GM23248 (cell line): Measurements from ENCODE around the gene GPR176. TPM values are rescaled to one million over a fixed set of nuclear protein-coding genes. Genes with fewer than 3 reads are reported as not detected.

Source experiments
- DNase-seq: peaks from one replicate; pipeline ENCODE4 v3.0.0-alpha.2; 2015
- H2AFZ ChIP-seq: fragments of 200-600 bp; sonication (generic); 2 replicates; pipeline ENCODE4 v1.6.1; 2016; ENCODE audit warnings: antibody characterized with exemption
- H3F3A ChIP-seq: fragments of 200-600 bp; sonication (generic); 2 replicates; pipeline ENCODE4 v1.6.1; 2016; ENCODE audit warnings: mild to moderate bottlenecking, antibody characterized with exemption, mixed run types; ENCODE audit not compliant: insufficient read depth
- H3K27ac ChIP-seq: fragments of 200-600 bp; sonication (generic); 2 replicates; pipeline ENCODE4 v1.5.1; 2016; ENCODE audit warnings: mild to moderate bottlenecking
- H3K27me3 ChIP-seq: fragments of 200-600 bp; sonication (generic); replicated peaks from 2 replicates; pipeline ENCODE4 v1.6.1; 2016; ENCODE audit warnings: mild to moderate bottlenecking; ENCODE audit not compliant: insufficient read depth
- H3K36me3 ChIP-seq: fragments of 200-600 bp; sonication (generic); 2 replicates; pipeline ENCODE4 v1.6.1; 2016; ENCODE audit warnings: low read depth, mild to moderate bottlenecking
- H3K4me1 ChIP-seq: fragments of 200-600 bp; sonication (generic); 2 replicates; pipeline ENCODE4 v1.6.1; 2016; ENCODE audit warnings: mild to moderate bottlenecking; ENCODE audit not compliant: insufficient read depth
- H3K4me2 ChIP-seq: fragments of 200-600 bp; sonication (generic); one replicate; pipeline ENCODE4 v1.6.1; 2016; ENCODE audit warnings: mild to moderate bottlenecking; ENCODE audit not compliant: unreplicated experiment
- H3K4me3 ChIP-seq: fragments of 200-600 bp; sonication (generic); 2 replicates; pipeline ENCODE4 v1.5.1; 2016; ENCODE audit warnings: mild to moderate bottlenecking
- H3K79me2 ChIP-seq: fragments of 200-600 bp; sonication (generic); 2 replicates; pipeline ENCODE4 v1.6.1; 2016; ENCODE audit warnings: mild to moderate bottlenecking; ENCODE audit not compliant: insufficient read depth
- H3K9ac ChIP-seq: fragments of 200-600 bp; sonication (generic); 2 replicates; pipeline ENCODE4 v1.6.1; 2016; ENCODE audit warnings: mild to moderate bottlenecking
- H3K9me2 ChIP-seq: fragments of 200-600 bp; sonication (generic); 2 replicates; pipeline ENCODE4 v1.6.1; 2016; ENCODE audit warnings: mixed run types, mild to moderate bottlenecking, moderate library complexity; ENCODE audit not compliant: insufficient read depth
- H3K9me3 ChIP-seq: fragments of 200-600 bp; sonication (generic); one replicate; pipeline ENCODE4 v1.6.1; 2017; ENCODE audit warnings: low read depth
- H4K20me1 ChIP-seq: fragments of 200-600 bp; sonication (generic); 2 replicates; pipeline ENCODE4 v1.6.0; 2016; ENCODE audit not compliant: insufficient read depth
- EZH2 ChIP-seq: fragments of 200-600 bp; sonication (generic); IDR thresholded peaks from 2 replicates; pipeline ENCODE4 v1.6.1; 2018; ENCODE audit warnings: antibody characterized with exemption, mild to moderate bottlenecking; ENCODE audit not compliant: insufficient read depth, poor library complexity, severe bottlenecking
- EZH2phosphoT487 ChIP-seq: fragments of 200-600 bp; sonication (generic); IDR thresholded peaks from 2 replicates; pipeline ENCODE4 v1.6.1; 2018; ENCODE audit warnings: antibody characterized with exemption, moderate library complexity, mild to moderate bottlenecking, low read depth; ENCODE audit not compliant: insufficient read depth
- WGBS, 2 experiments: methylation state at CpG; one replicate each; pipeline ENCODE4 v1.1.6; 2015 to 2017; ENCODE audit warnings: low lambda C conversion rate in 2 of 2, low coverage in 1 of 2; ENCODE audit errors: missing lambda C conversion rate in 2 of 2; 5-methylcytosine and 5-hydroxymethylcytosine counted together
- in situ Hi-C: fragments of 300-500 bp; cut with MboI; formaldehyde crosslinking; loops from 2 replicates; pipeline ENCODE4 v1.15.0; 2020
- polyA plus RNA-seq: library from polyadenylated mRNA; unstranded; fragments of >200 nt; fragmentation: Nextera tagmentation; extraction: Ambion mirVana; gene quantifications from 2 replicates; pipeline ENCODE4 v1.2.1, GENCODE V29; 2016
- total RNA-seq: library from RNA; depleted of rRNA; stranded (reverse); fragments of >200 nt; shearing (Covaris generic); gene quantifications from 2 replicates; pipeline ENCODE4 v1.2.3, GENCODE V29; 2014

The GPR176 gene
- total and polyA plus RNA-seq, 2 experiments from 2014 or later, result 161 to 254 TPM

GRCh38 chr15:39884351-39884750 lies 35.7 kb downstream of the GPR176 start:
- H3K27ac ChIP-seq, result no peak overlapping the region
- in situ Hi-C loops, result no loop called here
- H3K9ac ChIP-seq, result no peak overlapping the region
- DNase-seq, result no peak
- no peaks in the 10 kb centered on the region for H3K27me3 ChIP-seq
- peaks cover 67% of the 10 kb centered on the region for H3K4me1 ChIP-seq
- H3K79me2 ChIP-seq, result peaks cover 100% of the 10 kb centered on the region
- H3K9me3 ChIP-seq, result no peaks in the 10 kb centered on the region
- TF ChIP-seq EZH2phosphoT487, result no peak
- TF ChIP-seq EZH2, result no peak
- no peaks in the 10 kb centered on the region for H3K9me2 ChIP-seq
- no peak overlapping the region for H2AFZ ChIP-seq
- no peak overlapping the region for H3K4me2 ChIP-seq
- H3K4me3 ChIP-seq, result no peak overlapping the region
- H3F3A ChIP-seq, result peaks cover 47% of the 10 kb centered on the region
- H4K20me1 ChIP-seq, result no peaks in the 10 kb centered on the region; the same call in 1 of the 2 replicates
- no peaks in the 10 kb centered on the region; the same call in 1 of the 2 replicates for H3K36me3 ChIP-seq

GRCh38 chr15:39882602-39883001 lies 37.5 kb downstream of the GPR176 start:
- peaks cover 95% of the 10 kb centered on the region for H3K79me2 ChIP-seq
- H3F3A ChIP-seq, result peaks cover 62% of the 10 kb centered on the region
- no peaks in the 10 kb centered on the region; the same call in 1 of the 2 replicates for H3K36me3 ChIP-seq
- H3K27ac ChIP-seq, result no peak overlapping the region
- H3K4me3 ChIP-seq, result no peak overlapping the region
- no peaks in the 10 kb centered on the region for H3K9me2 ChIP-seq
- H3K9me3 ChIP-seq, result no peaks in the 10 kb centered on the region
- H3K4me1 ChIP-seq, result peaks cover 76% of the 10 kb centered on the region
- no peak overlapping the region for H3K4me2 ChIP-seq
- no peaks in the 10 kb centered on the region; the same call in 1 of the 2 replicates for H4K20me1 ChIP-seq
- WGBS, 2 experiments, result 94 to 100% methylated on average over 1 of the region's 1 CpG
- TF ChIP-seq EZH2phosphoT487, result no peak
- no peak for TF ChIP-seq EZH2
- no peak for DNase-seq
- no peaks in the 10 kb centered on the region for H3K27me3 ChIP-seq
- no peak overlapping the region for H3K9ac ChIP-seq
- in situ Hi-C loops, result no loop called here
- H2AFZ ChIP-seq, result no peak overlapping the region

- Histone ChIP-seq H3K4me2 (peak overlapping the region; percentile 6), H3K9ac (no peak overlapping the region), H3K4me3 (no peak overlapping the region), H3K27ac (no peak overlapping the region), H2AFZ (no peak overlapping the region), H3K4me1 (peaks cover 71% of the 10 kb centered on the region), H3K36me3 (no peaks in the 10 kb centered on the region; the same call in 1 of the 2 replicates), H3K9me3 (no peaks in the 10 kb centered on the region), H3K9me2 (no peaks in the 10 kb centered on the region), H3F3A (peaks cover 62% of the 10 kb centered on the region), H4K20me1 (no peaks in the 10 kb centered on the region; the same call in 1 of the 2 replicates), H3K27me3 (no peaks in the 10 kb centered on the region), H3K79me2 (peaks cover 94% of the 10 kb centered on the region)
- no peak for DNase-seq
- in situ Hi-C loops, result no loop called here
- 43 to 45% methylated on average over 1 of the region's 1 CpG for WGBS, 2 experiments
- no peak for TF ChIP-seq EZH2
- TF ChIP-seq EZH2phosphoT487, result no peak
Measured at GRCh38 chr15:39881790-39882189, 38.3 kb downstream of the GPR176 start.

- Histone ChIP-seq H3K4me1 (peaks cover 62% of the 10 kb centered on the region), H3K9me2 (no peaks in the 10 kb centered on the region), H3K9me3 (no peaks in the 10 kb centered on the region), H3K36me3 (no peaks in the 10 kb centered on the region; the same call in 1 of the 2 replicates), H3K79me2 (peaks cover 94% of the 10 kb centered on the region), H2AFZ (no peak overlapping the region), H3K9ac (no peak overlapping the region), H3K27ac (no peak overlapping the region), H3K27me3 (no peaks in the 10 kb centered on the region), H4K20me1 (no peaks in the 10 kb centered on the region; the same call in 1 of the 2 replicates), H3K4me3 (no peak overlapping the region), H3F3A (peaks cover 61% of the 10 kb centered on the region), H3K4me2 (no peak overlapping the region)
- in situ Hi-C loops, result no loop called here
- no peak for TF ChIP-seq EZH2
- TF ChIP-seq EZH2phosphoT487, result no peak
- 95 to 98% methylated on average over 3 of the region's 3 CpGs for WGBS, 2 experiments
- no peak for DNase-seq
Measured at GRCh38 chr15:39880718-39881387, 39.2 kb downstream of the GPR176 start.
